Common myeloid progenitor, CD34-positive (primary cell): ENCODE measurements around the gene CPLANE2.
"Not testable (repeated sequence)": the region's sequence is repeated elsewhere in the genome, so short reads cannot be mapped to it uniquely, and the experiment has no call there.

Experiments
- CTCF ChIA-PET: fragments of 350-600 bp; sonication (Branson Sonifier 250); formaldehyde crosslinking; loops from one replicate; lab custom pipeline; 2021; ENCODE audit warnings: antibody characterized with exemption; lab: Charles Lee
- POLR2A ChIA-PET: fragments of 350-600 bp; sonication (Branson Sonifier 250); formaldehyde crosslinking; loops from one replicate; lab custom pipeline; 2021; ENCODE audit warnings: antibody characterized with exemption; lab: Charles Lee
- DNase-seq, 3 donors: peaks; one replicate each; pipeline versions ENCODE4 v3.0.0 to v3.0.0-alpha.2; 2013
- H3K27ac ChIP-seq, 2 experiments: 1 replicate in 1 of 2; 2 replicates in 1 of 2; pipeline ENCODE4 v1.7.0; 2013; ENCODE audit warnings: inconsistent platforms in 2 of 2, low read length in 2 of 2, mild to moderate bottlenecking in 2 of 2, low read depth in 1 of 2, moderate library complexity in 1 of 2; ENCODE audit not compliant: severe bottlenecking in 2 of 2, insufficient read depth in 1 of 2, poor library complexity in 1 of 2
- H3K27me3 ChIP-seq, 5 experiments: replicated peaks in 2 of 5; 1 replicate in 3 of 5; 2 replicates in 2 of 5; pipeline versions ENCODE4 v1.6.1 to v1.7.0; 2013; ENCODE audit warnings: low read length in 4 of 5, mild to moderate bottlenecking in 2 of 5, moderate library complexity in 2 of 5, inconsistent platforms in 1 of 5; ENCODE audit not compliant: insufficient read depth in 5 of 5, control insufficient read depth in 4 of 5
- H3K36me3 ChIP-seq, 4 experiments: 1 replicate in 2 of 4; 2 replicates in 2 of 4; pipeline versions ENCODE4 v1.6.1 to v1.7.0; 2013; ENCODE audit warnings: low read length in 3 of 4, control low read depth in 1 of 4, mild to moderate bottlenecking in 1 of 4; ENCODE audit not compliant: control insufficient read depth in 4 of 4, insufficient read depth in 4 of 4
- H3K4me1 ChIP-seq, 4 experiments: 1 replicate in 3 of 4; 2 replicates in 1 of 4; pipeline versions ENCODE4 v1.6.1 to v1.7.1; 2013; ENCODE audit warnings: low read length in 3 of 4, mild to moderate bottlenecking in 3 of 4, control low read depth in 1 of 4, inconsistent platforms in 1 of 4, moderate library complexity in 1 of 4; ENCODE audit not compliant: control insufficient read depth in 4 of 4, insufficient read depth in 4 of 4; ENCODE audit errors: control extremely low read depth in 1 of 4
- H3K4me3 ChIP-seq, 7 experiments: 1 replicate in 4 of 7; 2 replicates in 3 of 7; pipeline versions ENCODE4 v1.5.1 to v1.7.0; 2013; ENCODE audit warnings: mild to moderate bottlenecking in 7 of 7, low read length in 6 of 7, moderate library complexity in 6 of 7, inconsistent platforms in 2 of 7, low read depth in 2 of 7, control low read depth in 1 of 7; ENCODE audit not compliant: insufficient read depth in 4 of 7, control insufficient read depth in 1 of 7; ENCODE audit errors: extremely low read depth in 1 of 7
- H3K9me3 ChIP-seq, 5 experiments: 1 replicate in 4 of 5; 2 replicates in 1 of 5; pipeline versions ENCODE4 v1.6.1 to v1.7.1; 2013; ENCODE audit warnings: low read length in 4 of 5, mild to moderate bottlenecking in 2 of 5, inconsistent platforms in 1 of 5, low read depth in 1 of 5, moderate library complexity in 1 of 5; ENCODE audit not compliant: control insufficient read depth in 4 of 5, insufficient read depth in 2 of 5; ENCODE audit errors: control extremely low read depth in 1 of 5
- WGBS: methylation state at CpG from one replicate; pipeline ENCODE4 v1.1.5; 2013; ENCODE audit not compliant: insufficient coverage; 5-methylcytosine and 5-hydroxymethylcytosine counted together

The CPLANE2 gene

GRCh38 chr1:16246239-16246638, 9.3 kb upstream of the CPLANE2 start:
- H3K27me3 ChIP-seq, DNase-seq, POLR2A ChIA-PET, H3K4me3 ChIP-seq, H3K27ac ChIP-seq, H3K9me3 ChIP-seq: not testable (repeated sequence)
- peaks cover 3 to 24% (median 10%) of the 10 kb centered on the region in 4 experiments for H3K36me3 ChIP-seq
- CTCF ChIA-PET, result interaction anchor here (1.0 to 5.0 kb wide), 7 partner anchors 12 to 166 kb away, joined by 3 to 48 read pairs (median 21); no protein-coding TSS in a partner anchor
- peaks cover 26 to 52% (median 42%) of the 10 kb centered on the region in 4 experiments for H3K4me1 ChIP-seq
- 100% methylated on average over 1 of the region's 1 CpG for WGBS

DNA sequence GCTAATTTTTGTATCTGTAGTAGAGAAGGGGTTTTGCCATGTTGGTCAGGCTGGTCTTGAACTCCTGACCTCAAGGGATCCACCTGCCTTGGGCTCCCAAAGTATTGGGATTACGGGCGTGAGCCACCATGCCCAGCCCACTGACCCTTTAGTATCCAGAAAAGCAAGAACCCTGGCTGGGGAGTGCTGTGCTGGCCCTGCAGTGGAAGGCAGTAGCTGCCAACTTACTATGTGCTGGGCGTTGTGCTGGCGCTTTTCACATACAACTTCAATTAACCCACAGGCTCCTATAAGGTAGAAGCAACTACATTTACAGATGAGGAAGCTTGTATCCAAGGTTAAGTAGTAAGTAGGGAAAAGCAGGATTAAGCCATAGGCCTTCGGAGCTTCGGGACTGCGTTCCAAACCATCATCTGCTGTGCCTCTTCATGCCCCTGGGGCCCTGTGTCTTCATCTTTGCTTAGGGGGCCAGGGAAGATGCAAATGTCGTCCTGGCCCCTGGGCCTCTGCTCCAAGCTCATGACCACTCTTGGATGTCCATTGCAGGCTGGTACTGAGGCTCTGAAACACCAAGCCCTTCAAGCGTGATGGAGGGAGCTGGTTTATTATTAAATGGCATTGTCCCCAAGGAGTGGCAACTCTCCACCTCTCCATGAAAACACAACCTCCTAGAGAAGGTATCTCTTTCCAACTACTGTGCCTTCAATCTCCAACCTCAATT, 8.7 kb upstream of the CPLANE2 start:
- Histone ChIP-seq H3K27ac (no peak overlapping the region), H3K9me3 (no peaks in the 10 kb centered on the region), H3K36me3 (peaks cover 2 to 18% (median 5%) of the 10 kb centered on the region in 4 experiments), H3K27me3 (no peaks in the 10 kb centered on the region), H3K4me3 (no peak overlapping the region), H3K4me1 (peaks cover 26 to 48% (median 38%) of the 10 kb centered on the region in 4 experiments)
- CTCF ChIA-PET, result interaction anchor here (0.7 to 5.0 kb wide), 12 partner anchors 9 to 172 kb away, joined by 3 to 48 read pairs (median 5); partner anchors contain the start of gene FAM131C
- 91% methylated on average over 4 of the region's 9 CpGs for WGBS
- POLR2A ChIA-PET, result no interaction called here
- DNase-seq, result no peak

GRCh38 chr1:16244650-16245285, 7.8 kb upstream of the CPLANE2 start:
- 98% methylated on average over 5 of the region's 8 CpGs for WGBS
- H3K9me3 ChIP-seq, result no peaks in the 10 kb centered on the region
- POLR2A ChIA-PET, result no interaction called here

GRCh38 chr1:16243936-16244649, 7.1 kb upstream of the CPLANE2 start:
- H3K36me3 ChIP-seq, result peaks cover 0 to 15% (median 4%) of the 10 kb centered on the region in 4 experiments
- DNase-seq, result peak; percentile 80 to 91 (median 86)
- 39% methylated on average over 8 of the region's 8 CpGs for WGBS
- CTCF ChIA-PET, result interaction anchor here (0.9 to 5.0 kb wide), 18 partner anchors 10 to 171 kb away, joined by 3 to 48 read pairs (median 6); partner anchors contain the start of gene FAM131C
- no peaks in the 10 kb centered on the region for H3K9me3 ChIP-seq
- H3K4me3 ChIP-seq, result no peak overlapping the region
- no peaks in the 10 kb centered on the region for H3K27me3 ChIP-seq
- H3K4me1 ChIP-seq, result peaks cover 17 to 33% (median 23%) of the 10 kb centered on the region in 4 experiments
- POLR2A ChIA-PET, result no interaction called here
- no peak overlapping the region for H3K27ac ChIP-seq

More at GRCh38 chr1:16244650-16245285, 7.8 kb upstream of the CPLANE2 start:
- H3K27ac ChIP-seq, result no peak overlapping the region
- no peak for DNase-seq
- H3K27me3 ChIP-seq, result no peaks in the 10 kb centered on the region
- CTCF ChIA-PET, result interaction anchor here (0.7 to 5.0 kb wide), 19 partner anchors 9 to 171 kb away, joined by 3 to 48 read pairs (median 5); partner anchors contain the start of gene FAM131C
- no peak overlapping the region for H3K4me3 ChIP-seq
- H3K4me1 ChIP-seq, result peaks cover 24 to 40% (median 30%) of the 10 kb centered on the region in 4 experiments
- H3K36me3 ChIP-seq, result peaks cover 0 to 15% (median 4%) of the 10 kb centered on the region in 4 experiments

- ChIA-PET CTCF (interaction anchor here (1.2 to 5.0 kb wide), 9 partner anchors 9 to 168 kb away, joined by 3 to 48 read pairs (median 8); no protein-coding TSS in a partner anchor), POLR2A (no interaction called here)
- no peaks in the 10 kb centered on the region for H3K27me3 ChIP-seq
Observed at GRCh38 chr1:16243215-16243610, 6.2 kb upstream of the CPLANE2 start.

GRCh38 chr1:16242556-16243214, 5.7 kb upstream of the CPLANE2 start:
- 93% methylated on average over 15 of the region's 17 CpGs for WGBS
- POLR2A ChIA-PET, result no interaction called here
- DNase-seq, result no peak
- no peaks in the 10 kb centered on the region for H3K9me3 ChIP-seq
- H3K36me3 ChIP-seq, result peaks cover 0 to 10% (median 4%) of the 10 kb centered on the region in 4 experiments
- H3K4me1 ChIP-seq, result peaks cover 7 to 22% (median 11%) of the 10 kb centered on the region in 4 experiments
- no peak overlapping the region for H3K27ac ChIP-seq
- H3K27me3 ChIP-seq, result no peaks in the 10 kb centered on the region
- CTCF ChIA-PET, result interaction anchor here (1.1 to 5.0 kb wide), 9 partner anchors 9 to 164 kb away, joined by 3 to 48 read pairs (median 7); no protein-coding TSS in a partner anchor
- no peak overlapping the region for H3K4me3 ChIP-seq

More at GRCh38 chr1:16243215-16243610, 6.2 kb upstream of the CPLANE2 start:
- Histone ChIP-seq H3K4me1 (peaks cover 10 to 24% (median 15%) of the 10 kb centered on the region in 4 experiments), H3K27ac (no peak overlapping the region), H3K9me3 (no peaks in the 10 kb centered on the region), H3K4me3 (no peak overlapping the region), H3K36me3 (peaks cover 0 to 15% (median 4%) of the 10 kb centered on the region in 4 experiments)
- 88% methylated on average over 8 of the region's 8 CpGs for WGBS
- no peak for DNase-seq
